IMR-90 (cell line): ENCODE measurements around the gene TNFAIP6. TPM values are rescaled to one million over a fixed set of nuclear protein-coding genes. Genes with fewer than 3 reads are reported as not detected.

Source experiments
- ATAC-seq: fragments of 200-7000 bp; cut with Tn5 transposase; 2 replicates; pipeline ENCODE4 v1.9.1; 2020; ENCODE audit warnings: low read depth, mild to moderate bottlenecking, moderate library complexity
- BruUV-seq: library from RNA; stranded (reverse); fragments of 400-500 nt; replicated peaks from 2 replicates; lab custom pipeline; 2021; lab: Mats Ljungman, UMichigan
- CTCF ChIA-PET: fragments of 300-600 bp; formaldehyde crosslinking; extraction: SDS; loops from one replicate; lab custom pipeline; 2021; ENCODE audit warnings: antibody characterized with exemption; lab: Yijun Ruan, JAX
- POLR2A ChIA-PET: fragments of 300-600 bp; sonication (Branson Sonifier 250); formaldehyde crosslinking; loops from one replicate; lab custom pipeline; 2022; ENCODE audit warnings: antibody characterized with exemption; ENCODE audit not compliant: unreplicated experiment; lab: Charles Lee
- DNase-seq: peaks from one replicate; pipeline ENCODE4 v3.0.0; 2013
- H2AFZ ChIP-seq: replicated peaks from 2 replicates; pipeline ENCODE3; 2013; ENCODE audit warnings: low read length, mild to moderate bottlenecking; ENCODE audit not compliant: poor library complexity
- H2AK5ac ChIP-seq: 2 replicates; pipeline ENCODE4 v1.6.1; 2013; ENCODE audit warnings: low read depth, low read length, inconsistent platforms
- H2AK9ac ChIP-seq: replicated peaks from 2 replicates; pipeline ENCODE3; 2013; ENCODE audit warnings: mild to moderate bottlenecking, low read depth, low read length, moderate library complexity; ENCODE audit not compliant: poor library complexity
- H2BK120ac ChIP-seq: 2 replicates; pipeline ENCODE4 v1.6.1; 2013; ENCODE audit warnings: low read depth, low read length, inconsistent platforms
- H2BK15ac ChIP-seq: 3 replicates; pipeline ENCODE4 v1.6.1; 2013; ENCODE audit warnings: low read depth, low read length, inconsistent platforms
- H2BK20ac ChIP-seq: 2 replicates; pipeline ENCODE4 v1.6.1; 2013; ENCODE audit warnings: low read depth, mild to moderate bottlenecking, inconsistent platforms, low read length, moderate library complexity
- H2BK5ac ChIP-seq: 2 replicates; pipeline ENCODE4 v1.6.1; 2013; ENCODE audit warnings: mild to moderate bottlenecking, low read depth, low read length, inconsistent platforms; ENCODE audit not compliant: poor library complexity, severe bottlenecking
- H3K14ac ChIP-seq: replicated peaks from 2 replicates; pipeline ENCODE4 v1.6.1; 2013; ENCODE audit warnings: low read depth, low read length, inconsistent platforms
- H3K18ac ChIP-seq: 2 replicates; pipeline ENCODE4 v1.6.1; 2013; ENCODE audit warnings: low read depth, low read length, control low read depth
- H3K23ac ChIP-seq: 2 replicates; pipeline ENCODE4 v1.6.1; 2013; ENCODE audit warnings: low read depth, low read length, inconsistent platforms
- H3K27ac ChIP-seq: 2 replicates; pipeline ENCODE4 v1.5.1; 2013; ENCODE audit warnings: mild to moderate bottlenecking, control low read depth, low read length; ENCODE audit not compliant: insufficient read depth
- H3K27me3 ChIP-seq: 2 replicates; pipeline ENCODE4 v1.6.1; 2013; ENCODE audit warnings: low read length; ENCODE audit not compliant: control insufficient read depth, insufficient read depth
- H3K36me3 ChIP-seq: 2 replicates; pipeline ENCODE4 v1.6.1; 2013; ENCODE audit warnings: low read length, mixed read lengths; ENCODE audit not compliant: control insufficient read depth, insufficient read depth
- H3K4ac ChIP-seq: 2 replicates; pipeline ENCODE4 v1.6.1; 2013; ENCODE audit warnings: low read depth, low read length, inconsistent platforms
- H3K4me1 ChIP-seq: 2 replicates; pipeline ENCODE4 v1.6.1; 2013; ENCODE audit warnings: low read length, mixed read lengths; ENCODE audit not compliant: control insufficient read depth, insufficient read depth
- H3K4me2 ChIP-seq: 2 replicates; pipeline ENCODE4 v1.6.1; 2013; ENCODE audit warnings: low read depth, mild to moderate bottlenecking, control low read depth, low read length, moderate library complexity
- H3K4me3 ChIP-seq: 2 replicates; pipeline ENCODE4 v1.5.1; 2013; ENCODE audit warnings: low read depth, mild to moderate bottlenecking, control low read depth, low read length, moderate library complexity; ENCODE audit not compliant: insufficient read depth
- H3K56ac ChIP-seq: 2 replicates; pipeline ENCODE4 v1.6.1; 2013; ENCODE audit warnings: low read length, inconsistent platforms; ENCODE audit not compliant: insufficient read depth; ENCODE audit errors: extremely low read depth
- H3K79me1 ChIP-seq, 2 experiments: 2 replicates each; pipeline ENCODE4 v1.6.1; 2013; ENCODE audit warnings: low read length in 2 of 2, inconsistent platforms in 1 of 2, low read depth in 1 of 2
- H3K9ac ChIP-seq: 2 replicates; pipeline ENCODE4 v1.6.1; 2013; ENCODE audit warnings: low read depth, low read length, control low read depth
- H3K9me1 ChIP-seq: 2 replicates; pipeline ENCODE4 v1.6.1; 2013; ENCODE audit warnings: low read length, inconsistent platforms; ENCODE audit not compliant: insufficient read depth
- H3K9me3 ChIP-seq: 2 replicates; pipeline ENCODE4 v1.6.1; 2013; ENCODE audit warnings: low read length; ENCODE audit not compliant: control insufficient read depth, insufficient read depth
- H4K20me1 ChIP-seq: 2 replicates; pipeline ENCODE4 v1.6.1; 2013; ENCODE audit warnings: low read length, inconsistent platforms; ENCODE audit not compliant: insufficient read depth
- H4K5ac ChIP-seq: 2 replicates; pipeline ENCODE4 v1.6.1; 2013; ENCODE audit warnings: mild to moderate bottlenecking, low read depth, low read length, control low read depth
- H4K8ac ChIP-seq, 2 experiments: 2 replicates each; pipeline ENCODE4 v1.6.1; 2013; ENCODE audit warnings: low read depth in 2 of 2, low read length in 2 of 2, control low read depth in 1 of 2, inconsistent platforms in 1 of 2
- H4K91ac ChIP-seq: 2 replicates; pipeline ENCODE4 v1.6.1; 2013; ENCODE audit warnings: low read depth, low read length, inconsistent platforms; ENCODE audit not compliant: insufficient read depth
- CEBPB ChIP-seq: IDR thresholded peaks from 2 replicates; pipeline ENCODE4 v1.6.1; 2012; ENCODE audit warnings: low read depth, low read length, improper control_type of control experiment
- CHD1 ChIP-seq: IDR thresholded peaks from 2 replicates; pipeline ENCODE4 v1.6.1; 2012; ENCODE audit warnings: low read depth, low read length, improper control_type of control experiment
- FOS ChIP-seq: fragments of 150-350 bp; IDR thresholded peaks from 2 replicates; pipeline ENCODE4 v1.6.1; 2016; ENCODE audit warnings: low read depth, low read length
- MAFK ChIP-seq: IDR thresholded peaks from 2 replicates; pipeline ENCODE4 v1.6.1; 2012; ENCODE audit warnings: low read depth, low read length, improper control_type of control experiment
- MAZ ChIP-seq: IDR thresholded peaks from 2 replicates; pipeline ENCODE4 v1.6.1; 2012; ENCODE audit warnings: low read depth, mild to moderate bottlenecking, low read length, improper control_type of control experiment, moderate library complexity, borderline replicate concordance
- MXI1 ChIP-seq: IDR thresholded peaks from 2 replicates; pipeline ENCODE4 v1.6.1; 2012; ENCODE audit warnings: low read depth, mild to moderate bottlenecking, low read length, moderate library complexity, borderline replicate concordance
- POLR2A ChIP-seq: IDR thresholded peaks from 2 replicates; pipeline ENCODE4 v1.6.1; 2012; ENCODE audit warnings: mild to moderate bottlenecking, low read depth, low read length
- RCOR1 ChIP-seq: IDR thresholded peaks from 2 replicates; pipeline ENCODE4 v1.6.1; 2012; ENCODE audit warnings: mild to moderate bottlenecking, low read length, improper control_type of control experiment; ENCODE audit not compliant: insufficient replicate concordance
- RFX5 ChIP-seq: IDR thresholded peaks from 2 replicates; pipeline ENCODE4 v1.8.0; 2012; ENCODE audit warnings: low read depth, mild to moderate bottlenecking, low read length, moderate library complexity
- WGBS, 2 experiments: methylation state at CpG; one replicate each; pipeline versions ENCODE4 v1.1.5 to v1.1.7; 2013; ENCODE audit warnings: missing lambda C conversion rate in 2 of 2; ENCODE audit not compliant: insufficient read length in 1 of 2; ENCODE audit errors: extremely low coverage in 2 of 2; 5-methylcytosine and 5-hydroxymethylcytosine counted together
- dilution Hi-C: fragments of 300-500 bp; cut with HindIII; formaldehyde crosslinking; loops from one replicate; pipeline ENCODE4 v1.14.3; 2018; ENCODE audit warnings: low sequenced_read_pairs; ENCODE audit not compliant: unreplicated experiment
- in situ Hi-C: fragments of 300-500 bp; cut with MboI; formaldehyde crosslinking; loops from 3 replicates; pipeline ENCODE4 v1.14.3; 2019; ENCODE audit warnings: low sequenced_read_pairs, inconsistent platforms, mixed read lengths
- intact Hi-C: fragments of 100-400 bp; cut with micrococcal nuclease; formaldehyde crosslinking; loops from 2 replicates; pipeline ENCODE4 v1.10.0; 2022
- polyA plus RNA-seq, 3 experiments: library from polyadenylated mRNA; depleted of rRNA; stranded (reverse); fragments of >200 nt; gene quantifications; 2 replicates each; pipeline ENCODE4 v1.2.3, GENCODE V29; 2012; ENCODE audit warnings: low replicate concordance in 1 of 3
- total RNA-seq: library from RNA; depleted of rRNA; stranded (reverse); fragments of >200 nt; gene quantifications from 2 replicates; pipeline ENCODE4 v1.2.3, GENCODE V29; 2012
- TF ChIP-seq, protein P1 (sequence below): fragments of 150-350 bp; IDR thresholded peaks from 2 replicates; pipeline ENCODE4 v1.6.1; 2016; ENCODE audit warnings: low read depth, mild to moderate bottlenecking, low read length, moderate library complexity, borderline replicate concordance
- TF ChIP-seq, protein P2 (sequence below): conservative IDR thresholded peaks from 2 replicates; pipeline ENCODE4 v1.5.1; 2012; ENCODE audit warnings: mild to moderate bottlenecking, low read depth, low read length, improper control_type of control experiment

The TNFAIP6 gene
- total and polyA plus RNA-seq, 2 of the 4 experiments (the other 2 are of a cell fraction), result 1.8 to 2.9 TPM

DNA sequence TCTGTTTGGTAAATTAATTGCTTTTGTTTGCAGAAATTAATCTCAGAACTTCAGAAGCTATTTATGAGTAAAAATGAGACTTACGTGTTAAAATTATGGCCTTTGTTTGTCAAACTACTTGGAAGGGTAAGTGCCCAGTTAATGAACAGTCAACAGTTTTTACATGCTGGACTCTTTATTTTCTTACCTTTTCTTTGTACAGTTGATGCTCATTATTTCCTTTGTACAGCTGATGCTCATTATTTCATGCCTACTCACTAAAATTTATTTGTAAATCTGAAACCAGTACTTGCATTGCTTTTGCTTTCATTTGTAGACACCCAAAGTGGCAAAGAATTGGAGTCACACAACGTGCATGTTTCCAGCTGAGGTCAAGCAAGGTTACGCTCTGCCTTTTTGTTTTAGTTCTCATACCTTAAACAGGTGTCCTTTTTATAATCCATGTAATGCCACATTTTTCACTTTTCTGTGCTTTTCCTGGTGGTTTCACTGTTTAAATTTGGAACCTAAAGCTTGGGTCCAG is 65.6 kb downstream of the TNFAIP6 start:
- Histone ChIP-seq H3K36me3 (peaks cover 35% of the 10 kb centered on the region), H2AK5ac (no peak overlapping the region), H3K14ac (no peak overlapping the region), H2BK120ac (no peak overlapping the region), H4K91ac (no peak overlapping the region), H4K5ac (no peak overlapping the region), H3K27ac (no peak overlapping the region), H2BK5ac (no peak overlapping the region), H3K9me3 (no peaks in the 10 kb centered on the region), H2AFZ (no peak overlapping the region), H3K27me3 (no peaks in the 10 kb centered on the region), H3K4me1 (no peaks in the 10 kb centered on the region), H3K9ac (no peak overlapping the region), H2BK15ac (no peak overlapping the region), H2BK20ac (no peak overlapping the region), H3K9me1 (no peaks in the 10 kb centered on the region), H3K4me3 (no peak overlapping the region), H3K23ac (no peak overlapping the region), H4K8ac (no peak overlapping the region), H3K79me1 (peaks cover 22 to 38% of the 10 kb centered on the region in 2 experiments), H3K56ac (no peak overlapping the region), H2AK9ac (no peak overlapping the region), H4K20me1 (no peaks in the 10 kb centered on the region), H3K4ac (no peak overlapping the region), H3K4me2 (no peak overlapping the region), H3K18ac (no peak overlapping the region)
- dilution Hi-C loops, result no loop called here
- intact Hi-C loops, result no loop called here
- TF ChIP-seq, protein P1, sequence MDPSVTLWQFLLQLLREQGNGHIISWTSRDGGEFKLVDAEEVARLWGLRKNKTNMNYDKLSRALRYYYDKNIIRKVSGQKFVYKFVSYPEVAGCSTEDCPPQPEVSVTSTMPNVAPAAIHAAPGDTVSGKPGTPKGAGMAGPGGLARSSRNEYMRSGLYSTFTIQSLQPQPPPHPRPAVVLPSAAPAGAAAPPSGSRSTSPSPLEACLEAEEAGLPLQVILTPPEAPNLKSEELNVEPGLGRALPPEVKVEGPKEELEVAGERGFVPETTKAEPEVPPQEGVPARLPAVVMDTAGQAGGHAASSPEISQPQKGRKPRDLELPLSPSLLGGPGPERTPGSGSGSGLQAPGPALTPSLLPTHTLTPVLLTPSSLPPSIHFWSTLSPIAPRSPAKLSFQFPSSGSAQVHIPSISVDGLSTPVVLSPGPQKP, result no peak
- TF ChIP-seq MAFK (no peak), FOS (no peak), MXI1 (no peak), CEBPB (no peak), MAZ (no peak), RFX5 (no peak), CHD1 (no peak), POLR2A (no peak), RCOR1 (no peak)
- TF ChIP-seq, protein P2, sequence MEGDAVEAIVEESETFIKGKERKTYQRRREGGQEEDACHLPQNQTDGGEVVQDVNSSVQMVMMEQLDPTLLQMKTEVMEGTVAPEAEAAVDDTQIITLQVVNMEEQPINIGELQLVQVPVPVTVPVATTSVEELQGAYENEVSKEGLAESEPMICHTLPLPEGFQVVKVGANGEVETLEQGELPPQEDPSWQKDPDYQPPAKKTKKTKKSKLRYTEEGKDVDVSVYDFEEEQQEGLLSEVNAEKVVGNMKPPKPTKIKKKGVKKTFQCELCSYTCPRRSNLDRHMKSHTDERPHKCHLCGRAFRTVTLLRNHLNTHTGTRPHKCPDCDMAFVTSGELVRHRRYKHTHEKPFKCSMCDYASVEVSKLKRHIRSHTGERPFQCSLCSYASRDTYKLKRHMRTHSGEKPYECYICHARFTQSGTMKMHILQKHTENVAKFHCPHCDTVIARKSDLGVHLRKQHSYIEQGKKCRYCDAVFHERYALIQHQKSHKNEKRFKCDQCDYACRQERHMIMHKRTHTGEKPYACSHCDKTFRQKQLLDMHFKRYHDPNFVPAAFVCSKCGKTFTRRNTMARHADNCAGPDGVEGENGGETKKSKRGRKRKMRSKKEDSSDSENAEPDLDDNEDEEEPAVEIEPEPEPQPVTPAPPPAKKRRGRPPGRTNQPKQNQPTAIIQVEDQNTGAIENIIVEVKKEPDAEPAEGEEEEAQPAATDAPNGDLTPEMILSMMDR, result no peak
- in situ Hi-C loops, result no loop called here
- ChIA-PET CTCF (no interaction called here), POLR2A (no interaction called here)
- no TSS peak for BruUV-seq
- ATAC-seq (no peak), DNase-seq (no peak)
- WGBS, 2 experiments, result 60% methylated on average over 1 of the region's 3 CpGs; no CpG with 5 or more reads in 1 of the 2 experiments
